Adrenal gland (tissue), 5 donors: Measurements from ENCODE around the gene NME2.

Experiments used
- POLR2A ChIP-seq, 2 donors: fragments of 450-650 bp; IDR thresholded peaks; one replicate each; pipeline ENCODE4 v1.6.1; 2017; ENCODE audit warnings: antibody characterized with exemption in 2 of 2, mild to moderate bottlenecking in 2 of 2, moderate library complexity in 1 of 2
- TF ChIP-seq, protein P1 (sequence below), 6 experiments: fragments of 450-650 bp in 4 of 6; fragments of 200-600 bp in 2 of 6; sonication (generic) in 1 of 6; IDR thresholded peaks; 1 replicate in 5 of 6; 2 replicates in 1 of 6; pipeline versions ENCODE4 v1.5.1 to v1.8.0; 2016 to 2021; ENCODE audit warnings: antibody characterized with exemption in 6 of 6, mild to moderate bottlenecking in 2 of 6, moderate library complexity in 1 of 6
- donor health status: DM: no; HTN: no; CAD: no.

DNA sequence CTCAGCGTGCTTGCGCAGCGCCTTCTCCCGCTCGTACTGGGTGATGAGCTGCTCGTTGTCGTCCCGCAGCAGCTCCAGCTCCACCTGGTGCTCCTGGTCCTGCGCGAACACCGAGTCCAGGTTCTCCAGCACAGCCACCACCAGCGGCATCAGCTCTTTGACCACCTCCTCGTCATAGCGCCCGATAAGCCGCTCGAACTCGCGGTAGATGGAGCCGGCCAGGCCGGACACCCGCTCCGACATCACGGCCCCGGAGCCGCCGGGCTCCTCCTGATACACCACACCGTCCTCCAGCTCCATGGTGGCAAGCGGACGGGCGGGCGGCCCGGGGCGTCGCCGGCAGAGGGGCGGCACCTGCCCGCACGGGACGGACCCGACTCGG is 45.9 kb upstream of the NME2 start:
- no peak for TF ChIP-seq POLR2A (IDR thresholded peaks at IDR 0.05)
- TF ChIP-seq, protein P1, sequence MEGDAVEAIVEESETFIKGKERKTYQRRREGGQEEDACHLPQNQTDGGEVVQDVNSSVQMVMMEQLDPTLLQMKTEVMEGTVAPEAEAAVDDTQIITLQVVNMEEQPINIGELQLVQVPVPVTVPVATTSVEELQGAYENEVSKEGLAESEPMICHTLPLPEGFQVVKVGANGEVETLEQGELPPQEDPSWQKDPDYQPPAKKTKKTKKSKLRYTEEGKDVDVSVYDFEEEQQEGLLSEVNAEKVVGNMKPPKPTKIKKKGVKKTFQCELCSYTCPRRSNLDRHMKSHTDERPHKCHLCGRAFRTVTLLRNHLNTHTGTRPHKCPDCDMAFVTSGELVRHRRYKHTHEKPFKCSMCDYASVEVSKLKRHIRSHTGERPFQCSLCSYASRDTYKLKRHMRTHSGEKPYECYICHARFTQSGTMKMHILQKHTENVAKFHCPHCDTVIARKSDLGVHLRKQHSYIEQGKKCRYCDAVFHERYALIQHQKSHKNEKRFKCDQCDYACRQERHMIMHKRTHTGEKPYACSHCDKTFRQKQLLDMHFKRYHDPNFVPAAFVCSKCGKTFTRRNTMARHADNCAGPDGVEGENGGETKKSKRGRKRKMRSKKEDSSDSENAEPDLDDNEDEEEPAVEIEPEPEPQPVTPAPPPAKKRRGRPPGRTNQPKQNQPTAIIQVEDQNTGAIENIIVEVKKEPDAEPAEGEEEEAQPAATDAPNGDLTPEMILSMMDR (IDR thresholded peaks at IDR 0.05) = no peak
